ENCODE data around the gene YIF1A.

YIF1A gene

GRCh38 chr11:66288671-66289547 is at the start of gene YIF1A:
TSS of gene YIF1A (minus strand) at chr11:66289143. CDS start at chr11:66288985, 158 bp downstream.
- peak; percentile 98 for DNase-seq

GRCh38 chr11:66337103-66337899 is 48.4 kb upstream of the YIF1A start:
- DNase-seq: no peak

GRCh38 chr11:66336234-66337102 is 47.5 kb upstream of the YIF1A start, which contains the start of gene RIN1:
TSS of gene RIN1 (minus strand) at chr11:66336434. CDS start at chr11:66336402, 32 bp downstream.
- peak; percentile 40 for DNase-seq

- no peak for DNase-seq
Observed at GRCh38 chr11:66335531-66336233, 46.7 kb upstream of the YIF1A start.

- DNase-seq: no peak
Observed at GRCh38 chr11:66334605-66335442, 45.9 kb upstream of the YIF1A start.

GRCh38 chr11:66333896-66334604 is 45.1 kb upstream of the YIF1A start:
- DNase-seq: no peak

GRCh38 chr11:66333220-66333877 is 44.4 kb upstream of the YIF1A start:
- DNase-seq: no peak

- no peak for DNase-seq
Observed at GRCh38 chr11:66332371-66333219, 43.7 kb upstream of the YIF1A start.

- no peak for DNase-seq
Observed at GRCh38 chr11:66331542-66332370, 42.8 kb upstream of the YIF1A start.

- DNase-seq: no peak
Observed at GRCh38 chr11:66330931-66331330, 42.0 kb upstream of the YIF1A start.

- no peak for DNase-seq
Observed at GRCh38 chr11:66329165-66329673, 40.3 kb upstream of the YIF1A start.

GRCh38 chr11:66328302-66329144 is 39.6 kb upstream of the YIF1A start:
- DNase-seq: peak; percentile 88

GRCh38 chr11:66328031-66328301 is 39.0 kb upstream of the YIF1A start:
- DNase-seq: peak; percentile 23

GRCh38 chr11:66327171-66328030 is 38.5 kb upstream of the YIF1A start:
- no peak for DNase-seq

- DNase-seq: peak; percentile 74
Observed at GRCh38 chr11:66326261-66327111, 37.5 kb upstream of the YIF1A start.
